NB4 (cell line): ENCODE data around the gene EGR2.

ENCODE experiments used
- MYC ChIP-seq: IDR thresholded peaks from 2 replicates; pipeline ENCODE4 v1.6.1; 2011; ENCODE audit warnings: low read depth, low read length
- POLR2A ChIP-seq: IDR thresholded peaks from 2 replicates; pipeline ENCODE4 v1.6.1; 2011; ENCODE audit warnings: mild to moderate bottlenecking; ENCODE audit not compliant: insufficient read length; ENCODE audit errors: extremely low read depth
- TF ChIP-seq, protein P1 (sequence below): IDR thresholded peaks from one replicate; pipeline ENCODE4 v1.5.1; 2012; ENCODE audit warnings: low read depth, low read length
- TF ChIP-seq, protein P2 (sequence below): IDR thresholded peaks from 2 replicates; pipeline ENCODE4 v1.6.1; 2011; ENCODE audit warnings: low read depth, low read length

DNA sequence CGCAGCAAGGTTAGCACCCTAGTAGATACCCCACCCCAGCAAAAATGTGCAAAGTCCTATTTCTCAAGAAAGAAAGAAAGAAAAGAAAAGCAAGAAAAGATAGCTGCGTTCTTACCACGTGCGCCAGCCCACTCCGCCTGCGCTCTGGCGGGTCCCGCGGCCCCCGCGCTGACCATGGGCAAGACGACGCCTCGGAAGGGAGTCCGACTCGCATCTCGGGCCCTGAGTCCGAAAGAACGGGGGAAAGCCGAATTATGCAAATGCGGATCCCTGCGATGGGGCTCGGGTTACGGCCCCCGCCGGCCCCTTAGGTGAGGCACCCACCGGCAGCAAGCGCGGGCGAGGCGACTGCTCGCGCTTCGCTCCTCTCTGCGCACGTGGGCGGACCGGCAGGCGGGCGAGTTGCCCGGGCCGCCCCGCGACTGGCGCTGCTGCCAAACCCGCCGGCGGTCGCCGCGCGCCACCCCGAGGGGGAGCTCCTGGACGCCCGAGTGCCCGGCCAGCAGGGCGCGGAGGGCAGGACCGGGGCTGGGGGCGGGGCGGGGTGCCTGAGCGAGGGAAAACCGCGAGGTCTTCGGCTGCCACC is 2.4 kb upstream of the EGR2 start:
- TF ChIP-seq, protein P1, sequence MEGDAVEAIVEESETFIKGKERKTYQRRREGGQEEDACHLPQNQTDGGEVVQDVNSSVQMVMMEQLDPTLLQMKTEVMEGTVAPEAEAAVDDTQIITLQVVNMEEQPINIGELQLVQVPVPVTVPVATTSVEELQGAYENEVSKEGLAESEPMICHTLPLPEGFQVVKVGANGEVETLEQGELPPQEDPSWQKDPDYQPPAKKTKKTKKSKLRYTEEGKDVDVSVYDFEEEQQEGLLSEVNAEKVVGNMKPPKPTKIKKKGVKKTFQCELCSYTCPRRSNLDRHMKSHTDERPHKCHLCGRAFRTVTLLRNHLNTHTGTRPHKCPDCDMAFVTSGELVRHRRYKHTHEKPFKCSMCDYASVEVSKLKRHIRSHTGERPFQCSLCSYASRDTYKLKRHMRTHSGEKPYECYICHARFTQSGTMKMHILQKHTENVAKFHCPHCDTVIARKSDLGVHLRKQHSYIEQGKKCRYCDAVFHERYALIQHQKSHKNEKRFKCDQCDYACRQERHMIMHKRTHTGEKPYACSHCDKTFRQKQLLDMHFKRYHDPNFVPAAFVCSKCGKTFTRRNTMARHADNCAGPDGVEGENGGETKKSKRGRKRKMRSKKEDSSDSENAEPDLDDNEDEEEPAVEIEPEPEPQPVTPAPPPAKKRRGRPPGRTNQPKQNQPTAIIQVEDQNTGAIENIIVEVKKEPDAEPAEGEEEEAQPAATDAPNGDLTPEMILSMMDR, result no peak
- TF ChIP-seq POLR2A (no peak), MYC (no peak)
- TF ChIP-seq, protein P2, sequence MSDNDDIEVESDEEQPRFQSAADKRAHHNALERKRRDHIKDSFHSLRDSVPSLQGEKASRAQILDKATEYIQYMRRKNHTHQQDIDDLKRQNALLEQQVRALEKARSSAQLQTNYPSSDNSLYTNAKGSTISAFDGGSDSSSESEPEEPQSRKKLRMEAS, result no peak
